Suprapubic skin (tissue), 4 donors: ENCODE data around the gene NEAT1.

Source experiments
- CTCF ChIP-seq, 2 donors: fragments of 200-600 bp in 1 of 2; fragments of 450-650 bp in 1 of 2; sonication (generic) in 1 of 2; IDR thresholded peaks; one replicate each; pipeline ENCODE4 v1.5.1; 2016 to 2019; ENCODE audit warnings: antibody characterized with exemption in 2 of 2, mild to moderate bottlenecking in 1 of 2, moderate library complexity in 1 of 2
- POLR2A ChIP-seq, 2 donors: fragments of 450-650 bp; IDR thresholded peaks; one replicate each; pipeline ENCODE4 v1.6.1; 2017; ENCODE audit warnings: antibody characterized with exemption in 2 of 2, mild to moderate bottlenecking in 2 of 2, moderate library complexity in 2 of 2
- POLR2AphosphoS5 ChIP-seq, 3 donors: sonication (generic); formaldehyde crosslinking; IDR thresholded peaks; one replicate each; pipeline ENCODE4 v1.6.1; 2017; ENCODE audit warnings: antibody characterized with exemption in 3 of 3

- TF ChIP-seq CTCF (IDR thresholded peaks at IDR 0.05) = no peak
- TF ChIP-seq POLR2A (IDR thresholded peaks at IDR 0.05) = peak; percentile 17 to 32
- no peak for TF ChIP-seq POLR2AphosphoS5 (IDR thresholded peaks at IDR 0.05)
Measured at GRCh38 chr11:65428578-65429067, 6.0 kb downstream of the NEAT1 start.
